ENCODE results near the gene OLFML2B. TPM values are rescaled to one million over a fixed set of nuclear protein-coding genes. Genes with fewer than 3 reads are reported as not detected.

Gene OLFML2B
- total and polyA plus RNA-seq, 8 donors = 0.31 to 56.0 (median 1.7) TPM; not detected in 1

GRCh38 chr1:162040657-162041056, 17.0 kb upstream of the OLFML2B start:
- Histone ChIP-seq H3K27me3 (peaks cover 0 to 4% (median 0%) of the 10 kb centered on the region in 3 donors), H3K4me1 (no peaks in the 10 kb centered on the region), H3K4me3 (no peak overlapping the region), H3K9me3 (no peaks in the 10 kb centered on the region), H3K27ac (no peak overlapping the region), H3K36me3 (no peaks in the 10 kb centered on the region)
- TF ChIP-seq POLR2AphosphoS5 (IDR thresholded peaks at IDR 0.05) (no peak), CTCF (IDR thresholded peaks at IDR 0.05) (no peak), POLR2A (IDR thresholded peaks at IDR 0.05) (no peak), EP300 (IDR thresholded peaks at IDR 0.05) (no peak)
- peak in 1 of 2 donors; percentile 35 for DNase-seq
- intact Hi-C loops (cut with DNase I; ENCODE audit: low total_unique reads) = no loop called here

DNA sequence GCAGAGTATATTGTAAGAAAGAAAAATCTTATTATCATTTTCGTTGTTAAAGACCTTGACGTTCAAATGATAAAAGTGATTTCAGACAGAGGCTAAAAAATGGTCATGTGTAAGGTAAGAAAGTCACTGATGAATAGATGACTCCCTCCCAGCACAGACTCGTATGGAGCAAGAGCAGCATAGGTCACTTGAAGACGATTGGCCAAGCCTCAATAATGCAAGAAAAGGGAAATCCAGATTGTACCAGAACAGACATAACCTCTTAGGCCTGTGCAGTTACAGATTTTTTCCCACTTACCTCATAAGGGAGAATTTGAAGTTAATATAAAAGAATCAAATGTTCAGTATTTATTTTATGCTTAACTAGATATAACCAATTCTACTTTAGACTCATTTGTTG, 16.3 kb upstream of the OLFML2B start:
- 62 to 78% (median 70%) methylated on average over 4 of the region's 4 CpGs for WGBS, 5 donors
- Histone ChIP-seq H3K27me3 (peaks cover 0 to 4% (median 0%) of the 10 kb centered on the region in 3 donors), H3K9me3 (no peaks in the 10 kb centered on the region), H3K36me3 (no peaks in the 10 kb centered on the region), H3K27ac (no peak overlapping the region), H3K4me3 (no peak overlapping the region), H3K4me1 (no peaks in the 10 kb centered on the region)
- intact Hi-C loops (cut with DNase I; ENCODE audit: low total_unique reads) = no loop called here
- DNase-seq = no peak
- TF ChIP-seq POLR2AphosphoS5 (IDR thresholded peaks at IDR 0.05) (no peak), EP300 (IDR thresholded peaks at IDR 0.05) (no peak), POLR2A (IDR thresholded peaks at IDR 0.05) (no peak), CTCF (IDR thresholded peaks at IDR 0.05) (no peak)

DNA sequence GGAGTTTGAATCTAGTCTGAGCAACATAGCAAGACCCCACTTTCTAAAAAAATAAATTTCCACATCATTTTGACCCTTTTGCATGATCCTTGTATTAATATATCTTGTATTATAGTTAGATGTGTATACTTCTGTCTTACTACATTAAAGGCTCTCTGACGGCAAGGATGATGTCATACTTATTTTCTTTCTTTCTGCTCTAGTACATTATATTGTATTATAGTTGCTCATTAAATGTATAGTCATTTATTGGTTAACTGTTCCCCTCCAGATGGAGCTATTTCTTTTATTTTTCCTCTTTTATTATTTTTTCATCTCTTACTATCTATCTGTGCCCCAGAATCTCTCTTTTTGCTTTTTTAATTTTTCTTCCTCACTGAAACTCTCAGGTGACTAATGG, 15.0 kb upstream of the OLFML2B start:
- Histone ChIP-seq H3K36me3 (no peaks in the 10 kb centered on the region), H3K9me3 (no peaks in the 10 kb centered on the region), H3K4me3 (no peak overlapping the region), H3K27me3 (peaks cover 0 to 4% (median 0%) of the 10 kb centered on the region in 3 donors), H3K27ac (no peak overlapping the region), H3K4me1 (no peaks in the 10 kb centered on the region)
- no peak for TF ChIP-seq POLR2AphosphoS5 (IDR thresholded peaks at IDR 0.05)
- no peak for TF ChIP-seq CTCF (IDR thresholded peaks at IDR 0.05)
- no peak for TF ChIP-seq POLR2A (IDR thresholded peaks at IDR 0.05)
- TF ChIP-seq EP300 (IDR thresholded peaks at IDR 0.05) = no peak
- intact Hi-C loops (cut with DNase I; ENCODE audit: low total_unique reads) = no loop called here
- no peak for DNase-seq
- WGBS, 5 donors = 65 to 88% (median 83%) methylated on average over 1 of the region's 1 CpG

GRCh38 chr1:162036163-162036562, 12.5 kb upstream of the OLFML2B start:
- Histone ChIP-seq H3K36me3 (no peaks in the 10 kb centered on the region), H3K27me3 (peaks cover 0 to 4% (median 0%) of the 10 kb centered on the region in 3 donors), H3K27ac (no peak overlapping the region), H3K4me1 (no peaks in the 10 kb centered on the region), H3K4me3 (no peak overlapping the region), H3K9me3 (no peaks in the 10 kb centered on the region)
- DNase-seq = no peak
- no peak for TF ChIP-seq EP300 (IDR thresholded peaks at IDR 0.05)
- TF ChIP-seq POLR2AphosphoS5 (IDR thresholded peaks at IDR 0.05) = no peak
- no peak for TF ChIP-seq POLR2A (IDR thresholded peaks at IDR 0.05)
- no peak for TF ChIP-seq CTCF (IDR thresholded peaks at IDR 0.05)
- 60 to 95% (median 84%) methylated on average over 1 of the region's 1 CpG for WGBS, 5 donors
- intact Hi-C loops (cut with DNase I; ENCODE audit: low total_unique reads) = no loop called here
